GM21786 (cell line): Measurements from ENCODE around the gene SPINT1.
"Not testable (repeated sequence)": the region's sequence is repeated elsewhere in the genome, so short reads cannot be mapped to it uniquely, and the experiment has no call there.

ENCODE experiments used
- ATAC-seq: cut with Tn5 transposase; IDR thresholded peaks from one replicate; pipeline ENCODE4 v1.9.1; 2021; ENCODE audit not compliant: unreplicated experiment

SPINT1 gene

GRCh38 chr15:40859206-40859851 lies 15.5 kb downstream of the SPINT1 start:
- peak; percentile 53 for ATAC-seq

DNA sequence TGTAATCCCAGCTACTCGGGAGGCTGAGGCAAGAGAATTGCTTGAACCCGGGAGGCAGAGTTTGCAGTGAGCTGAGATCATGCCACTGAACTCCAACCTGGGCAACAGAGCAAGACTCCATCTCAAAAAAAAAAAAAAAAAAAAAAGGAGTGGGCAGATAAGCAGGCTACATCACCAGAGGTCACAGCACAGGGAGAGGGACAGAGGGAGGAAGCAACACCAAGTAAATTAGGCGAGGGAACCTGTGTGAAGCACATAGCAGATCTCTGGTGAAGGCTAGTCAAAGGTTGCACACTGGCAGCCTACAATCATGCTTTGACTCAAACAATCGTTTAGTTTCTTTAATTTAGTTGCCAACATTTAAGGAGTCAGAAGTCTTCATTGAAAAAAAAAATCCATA lies 17.3 kb downstream of the SPINT1 start:
- not testable (repeated sequence) for ATAC-seq

DNA sequence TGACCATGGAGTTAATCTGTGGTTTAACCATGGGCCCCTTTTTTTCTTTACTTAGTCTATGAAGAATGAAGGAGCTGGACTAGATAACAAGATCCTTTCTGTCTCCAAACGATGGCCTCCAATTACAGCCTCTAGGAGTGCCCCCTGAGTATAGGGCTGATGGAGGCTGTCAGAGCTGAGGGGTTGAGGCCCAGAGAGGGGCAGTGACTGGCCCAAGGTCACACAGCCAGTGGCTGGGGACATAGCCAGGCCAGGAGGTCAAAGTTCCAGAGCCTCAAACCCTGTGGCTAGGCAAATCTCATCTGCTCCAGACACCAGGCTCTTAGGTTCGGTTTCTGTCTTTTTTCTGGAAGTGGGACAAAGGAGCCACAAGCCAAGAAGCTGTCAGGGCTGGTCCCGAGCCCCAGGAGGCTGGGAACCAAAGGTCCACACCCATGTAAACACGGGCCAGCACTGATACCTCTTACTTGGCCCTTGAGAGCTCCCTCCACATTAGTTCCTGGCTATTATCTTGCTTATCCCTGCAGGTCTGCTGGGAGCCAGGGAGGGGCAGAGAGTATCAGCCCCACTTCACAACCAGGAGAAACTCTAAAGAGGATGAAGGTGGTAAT lies 19.9 kb downstream of the SPINT1 start:
- ATAC-seq = no peak

GRCh38 chr15:40867199-40867598 lies 23.4 kb downstream of the SPINT1 start:
- ATAC-seq = no peak

GRCh38 chr15:40869686-40870085 lies 25.8 kb downstream of the SPINT1 start:
- ATAC-seq = no peak

GRCh38 chr15:40870716-40871115 lies 26.9 kb downstream of the SPINT1 start:
- ATAC-seq = no peak

GRCh38 chr15:40871749-40872617 lies 28.1 kb downstream of the SPINT1 start:
- ATAC-seq = peak; percentile 39

- ATAC-seq = no peak
Observed at GRCh38 chr15:40872791-40873693, 29.2 kb downstream of the SPINT1 start.

DNA sequence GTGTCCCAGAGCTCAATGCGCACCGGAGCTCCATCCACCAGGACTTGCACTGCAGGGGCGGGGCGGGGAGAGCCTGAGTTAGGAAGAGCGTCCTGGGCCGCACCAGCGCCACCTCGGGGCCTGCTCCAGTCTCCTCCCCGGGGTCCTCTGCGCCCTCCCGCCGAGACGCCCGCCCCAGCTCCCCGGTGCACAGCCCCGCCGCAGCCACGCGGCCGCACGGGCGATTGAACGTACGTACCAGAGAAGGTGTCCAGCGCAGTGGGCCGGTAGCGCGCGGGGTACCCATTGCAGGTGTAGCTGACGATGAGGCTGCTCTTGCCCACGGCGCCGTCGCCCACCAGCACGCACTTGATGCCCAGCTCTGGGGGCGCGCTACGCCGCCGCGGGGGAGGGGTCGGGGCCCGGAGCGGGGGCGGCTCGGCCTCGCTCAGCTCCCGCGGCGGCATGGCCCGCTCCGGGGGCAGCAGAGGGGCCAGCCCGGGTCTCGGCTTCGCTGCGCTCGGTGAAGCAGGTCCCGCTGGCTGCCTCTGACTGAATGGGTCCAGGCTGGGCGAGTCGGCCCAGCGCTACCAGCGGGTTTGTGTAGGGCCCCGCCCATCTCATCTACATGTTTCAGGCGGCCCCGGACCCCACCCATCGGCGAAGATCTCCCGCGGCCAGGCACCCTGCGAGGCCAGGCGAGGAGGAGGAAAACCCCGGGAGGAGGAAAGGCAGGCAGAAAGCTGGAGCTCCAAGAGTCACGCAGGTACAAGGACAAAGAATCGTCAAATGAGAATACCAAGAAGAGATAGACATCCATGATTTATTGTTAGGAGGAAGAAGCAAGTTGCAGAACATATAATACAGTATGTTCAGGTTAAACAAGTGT lies 30.1 kb downstream of the SPINT1 start, which contains the start of gene RHOV:
RHOV (minus strand) TSS at position 541 of the 868 bp plus-strand sequence; CDS start at position 446, 95 bp downstream.
- ATAC-seq = peak; percentile 54

DNA sequence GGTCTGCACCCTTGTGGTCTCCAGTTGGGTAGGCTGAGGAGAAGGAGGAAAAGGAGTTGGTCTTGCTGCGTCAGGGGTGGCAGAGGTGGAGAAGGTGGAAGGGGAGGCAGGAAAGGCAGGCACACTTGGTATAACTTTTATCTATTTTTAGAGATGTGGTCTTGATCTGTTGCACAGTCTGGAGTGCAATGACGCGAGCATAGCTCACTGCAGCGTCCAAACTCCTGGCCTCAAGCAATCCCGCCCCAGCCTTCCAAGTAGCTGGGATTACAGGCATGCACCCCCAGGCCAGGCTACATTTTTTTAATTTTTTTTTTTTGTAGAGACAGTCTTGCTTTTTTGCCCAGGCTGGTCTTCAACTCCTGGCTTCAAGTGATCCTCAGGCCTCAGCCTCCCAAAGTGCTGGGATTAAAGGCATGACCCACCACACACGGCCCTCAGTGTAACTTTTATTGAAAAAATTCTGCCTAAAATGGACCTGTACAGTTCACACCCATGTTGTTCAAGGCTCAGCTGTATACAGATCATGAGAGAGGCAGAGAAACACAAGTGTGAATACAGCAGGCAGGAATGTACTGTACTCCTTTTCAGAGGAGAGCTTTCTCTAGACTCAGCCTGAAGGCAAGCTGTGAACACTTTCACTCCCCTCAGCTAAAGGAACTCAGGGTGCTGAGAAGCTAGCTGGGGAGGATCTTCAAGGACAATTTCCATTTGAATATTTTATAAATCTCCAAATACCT lies 32.3 kb downstream of the SPINT1 start:
- ATAC-seq = no peak

DNA sequence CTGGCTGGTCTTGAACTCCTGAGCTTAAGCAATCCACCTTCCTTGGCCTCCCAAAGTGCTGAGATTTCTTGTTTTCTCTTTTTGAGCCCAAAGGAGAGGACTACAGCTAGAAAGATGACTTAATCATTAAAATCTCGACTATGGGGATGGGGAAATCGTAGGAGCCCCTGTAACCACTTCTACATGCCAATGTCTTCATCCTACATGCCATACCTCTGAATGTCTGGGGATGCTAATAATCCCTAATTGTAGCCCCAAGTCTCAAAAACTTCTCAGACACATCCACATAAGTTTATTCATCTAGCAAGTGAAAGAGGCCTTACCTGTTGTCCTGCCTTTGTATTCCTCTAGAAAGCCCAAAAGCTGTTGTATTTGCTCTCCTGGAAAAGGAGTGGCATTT lies 33.8 kb downstream of the SPINT1 start:
- ATAC-seq = no peak

- ATAC-seq = peak; percentile 64
Observed at GRCh38 chr15:40878785-40879184, 34.9 kb downstream of the SPINT1 start.

GRCh38 chr15:40879609-40880008 lies 35.8 kb downstream of the SPINT1 start:
- no peak for ATAC-seq

DNA sequence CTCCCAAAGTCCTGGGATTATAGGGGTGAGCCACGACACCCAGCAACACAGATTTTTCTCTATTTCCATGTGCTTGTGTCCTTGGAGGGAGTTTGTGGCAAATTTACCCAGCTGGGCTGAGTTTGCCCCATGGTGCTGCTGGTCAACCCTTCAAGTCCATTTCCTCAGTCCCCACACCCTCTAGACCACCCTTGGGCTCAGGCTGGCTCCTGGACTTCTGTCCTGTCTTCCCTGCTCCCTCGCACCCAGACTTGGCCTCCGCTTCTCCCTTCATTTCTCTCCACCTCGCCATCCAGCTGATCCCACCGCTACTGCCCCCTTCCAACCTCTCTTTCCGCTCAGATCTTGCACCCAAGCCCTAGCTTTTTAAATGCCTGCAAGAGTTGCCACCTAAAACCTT lies 37.5 kb downstream of the SPINT1 start:
- ATAC-seq = no peak

DNA sequence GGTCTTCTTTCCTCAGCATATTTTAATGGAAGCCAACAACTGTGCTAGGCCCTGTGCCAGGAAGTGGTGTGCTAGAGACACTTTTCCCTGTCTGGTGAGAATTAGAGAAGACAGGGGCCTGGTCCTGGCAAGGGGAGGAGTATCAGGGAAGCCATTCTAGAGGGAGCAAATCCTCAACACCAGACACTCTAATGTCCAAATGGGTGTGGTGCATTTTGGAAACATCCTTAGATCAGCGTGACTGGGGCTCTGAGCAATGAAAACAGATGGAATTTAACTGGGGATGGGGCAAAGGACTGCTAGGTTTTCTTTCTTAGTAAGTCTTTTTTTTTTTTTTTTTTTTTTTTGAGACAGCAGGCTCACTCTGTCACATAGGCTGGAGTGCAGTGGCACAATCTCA lies 42.7 kb downstream of the SPINT1 start:
- no peak for ATAC-seq

DNA sequence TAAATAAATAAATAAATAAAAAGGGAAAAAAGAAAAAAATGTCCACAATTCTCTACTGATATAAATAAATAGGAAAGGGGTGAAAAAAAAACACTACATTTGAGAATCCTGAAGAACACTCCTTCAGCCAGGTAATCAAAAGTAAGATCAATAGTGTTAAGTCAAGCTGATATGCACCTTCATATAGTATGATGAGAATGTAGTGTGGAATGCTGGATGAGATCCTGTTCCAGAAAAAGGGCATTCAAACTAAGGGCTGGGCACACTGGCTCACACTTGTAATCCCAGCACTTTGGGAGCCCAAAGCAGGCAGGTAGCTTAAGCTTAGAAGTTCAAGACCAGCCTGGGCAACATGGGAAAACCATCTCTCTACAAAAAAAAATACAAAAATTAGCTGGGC lies 45.3 kb downstream of the SPINT1 start:
- ATAC-seq = no peak

GRCh38 chr15:40891138-40891537 lies 47.3 kb downstream of the SPINT1 start:
- no peak for ATAC-seq

- ATAC-seq = no peak
Observed at GRCh38 chr15:40891810-40892446, 48.1 kb downstream of the SPINT1 start.
